DMS 273 (cell line): ENCODE data around the gene GSG1.

Experiments
- DNase-seq: peaks from one replicate; lab custom pipeline; 2025; ENCODE audit not compliant: unreplicated experiment; lab: John Stamatoyannopoulos, UW

The GSG1 gene

DNA sequence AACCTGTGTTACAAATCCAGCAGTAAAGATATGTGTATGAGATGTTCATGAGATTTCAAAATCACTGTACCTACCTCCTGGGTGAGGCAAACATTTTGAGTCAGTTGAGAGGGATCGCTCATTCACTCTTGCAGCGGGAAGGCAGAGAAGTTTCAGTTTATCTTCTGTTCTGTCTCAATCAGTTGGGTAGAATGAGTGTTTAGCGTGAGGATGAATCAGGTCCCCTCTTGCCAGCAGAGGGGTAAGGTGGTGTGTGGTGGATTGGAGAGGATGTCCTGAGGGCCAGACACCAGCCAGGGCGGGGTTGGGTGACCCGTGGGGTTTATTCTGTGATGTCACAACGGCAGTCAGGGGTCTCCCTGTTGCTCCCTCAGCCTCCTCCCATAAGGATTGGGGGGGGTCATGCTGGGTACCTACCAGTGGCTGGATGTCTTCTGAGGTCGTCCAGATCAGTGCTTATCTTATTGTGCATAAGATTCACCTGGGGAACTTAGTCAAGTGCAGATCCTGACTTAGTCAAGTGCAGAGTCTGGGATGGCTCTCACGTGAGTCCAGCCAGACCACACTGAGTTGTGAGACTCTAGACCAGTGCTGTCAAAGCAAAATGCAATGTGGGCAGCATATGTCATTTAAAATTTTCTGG is at the start of gene GSG1:
Gene GSG1, minus strand, starts transcription at position 277 of the 643 bp plus-strand sequence. Its CDS starts 155 bp downstream, at position 122.
- DNase-seq = no peak

DNA sequence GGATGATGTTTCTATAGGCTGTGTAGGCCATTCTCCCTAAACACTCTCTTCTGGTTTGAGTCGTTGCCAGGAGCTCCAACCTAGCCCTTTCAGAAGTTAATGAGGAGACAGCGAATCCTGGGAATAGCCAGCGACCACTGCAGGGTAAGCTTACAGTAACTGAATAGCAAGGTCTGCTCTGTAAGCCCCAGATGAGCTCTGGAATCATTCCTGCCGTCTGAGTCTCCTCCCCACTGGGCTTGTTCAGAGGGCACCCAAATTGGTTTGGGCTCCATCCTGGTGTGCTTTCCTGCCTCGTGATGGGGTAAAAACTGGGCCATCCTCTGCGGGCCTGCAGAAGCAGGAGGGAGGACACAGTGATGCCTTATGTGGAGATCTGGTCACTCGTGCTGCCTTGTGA is 49.7 kb upstream of the GSG1 start:
- DNase-seq = no peak

DNA sequence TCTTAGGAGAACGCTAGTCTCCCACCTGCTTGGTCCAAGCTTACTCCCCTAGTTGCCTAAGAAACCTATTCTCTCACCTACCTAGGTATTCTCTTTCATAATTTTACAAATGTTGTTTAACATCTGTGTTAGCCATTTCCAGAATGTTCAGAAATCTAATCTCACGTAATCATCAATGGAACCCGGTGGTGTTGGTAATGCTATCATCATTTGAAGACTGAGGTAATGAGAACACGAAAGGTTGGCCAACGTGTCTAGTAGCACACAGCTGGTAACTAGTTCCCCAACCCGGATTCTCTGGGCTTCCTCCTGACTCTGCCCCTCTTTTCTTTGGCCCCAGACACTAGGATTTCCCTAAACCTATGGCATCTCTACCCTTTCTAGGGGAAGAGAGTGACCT is 49.3 kb upstream of the GSG1 start:
- no peak for DNase-seq

DNA sequence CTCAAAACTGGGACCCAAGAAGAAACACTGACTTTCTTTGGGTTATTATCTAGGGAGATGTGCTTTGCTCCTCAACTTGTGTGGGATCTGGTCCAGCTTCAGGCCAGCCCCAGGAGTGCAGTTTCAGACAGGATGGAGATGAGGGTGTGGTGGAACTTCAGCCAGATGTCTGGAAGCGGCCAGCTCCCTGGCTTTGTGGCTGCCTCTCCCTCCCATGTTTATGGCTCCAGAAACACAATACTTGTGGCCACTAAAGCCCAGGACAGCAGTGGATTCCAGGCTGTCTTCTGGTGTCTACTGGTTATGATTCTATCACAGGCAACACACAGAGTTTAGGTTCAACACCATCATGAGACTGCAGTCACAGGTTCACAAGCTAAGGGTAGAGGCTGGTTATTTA is 48.8 kb upstream of the GSG1 start:
- DNase-seq = no peak

DNA sequence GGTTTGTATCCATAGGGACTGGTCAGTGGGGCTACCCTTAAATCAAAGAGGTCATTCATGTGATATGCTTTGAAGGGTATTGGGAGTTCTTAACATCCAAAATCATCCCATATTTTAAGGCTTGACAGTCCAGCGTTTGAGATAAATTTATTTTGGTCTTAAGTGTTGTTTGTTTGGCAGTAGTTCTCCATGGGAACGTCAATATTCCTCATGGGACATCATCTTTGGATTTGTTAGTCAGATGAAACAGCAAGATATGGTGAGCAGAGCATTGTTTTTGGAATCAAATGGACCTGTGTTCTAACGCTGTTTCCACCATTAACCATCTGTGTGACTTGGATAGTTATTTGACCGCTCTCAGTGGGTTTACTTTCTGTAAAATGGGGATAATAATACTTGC is 45.9 kb upstream of the GSG1 start:
- DNase-seq = no peak

DNA sequence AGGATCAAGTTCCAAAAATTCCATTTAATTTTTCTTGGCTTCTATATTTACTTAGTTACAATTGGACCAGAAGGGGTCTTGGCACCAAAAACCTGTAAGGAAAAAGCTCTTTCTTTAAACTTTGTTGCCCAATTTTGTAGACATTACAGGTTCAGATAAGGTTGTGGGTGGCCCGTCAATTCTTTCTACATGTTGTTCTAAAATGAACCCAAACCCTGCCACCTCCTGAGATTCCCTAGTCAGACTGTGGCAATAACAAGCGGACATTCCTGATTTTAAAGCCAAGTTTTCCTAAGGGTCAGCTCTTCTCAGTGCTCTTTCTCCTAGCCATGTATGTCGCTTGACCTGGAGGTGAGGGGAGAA is 45.0 kb upstream of the GSG1 start:
- no peak for DNase-seq

DNA sequence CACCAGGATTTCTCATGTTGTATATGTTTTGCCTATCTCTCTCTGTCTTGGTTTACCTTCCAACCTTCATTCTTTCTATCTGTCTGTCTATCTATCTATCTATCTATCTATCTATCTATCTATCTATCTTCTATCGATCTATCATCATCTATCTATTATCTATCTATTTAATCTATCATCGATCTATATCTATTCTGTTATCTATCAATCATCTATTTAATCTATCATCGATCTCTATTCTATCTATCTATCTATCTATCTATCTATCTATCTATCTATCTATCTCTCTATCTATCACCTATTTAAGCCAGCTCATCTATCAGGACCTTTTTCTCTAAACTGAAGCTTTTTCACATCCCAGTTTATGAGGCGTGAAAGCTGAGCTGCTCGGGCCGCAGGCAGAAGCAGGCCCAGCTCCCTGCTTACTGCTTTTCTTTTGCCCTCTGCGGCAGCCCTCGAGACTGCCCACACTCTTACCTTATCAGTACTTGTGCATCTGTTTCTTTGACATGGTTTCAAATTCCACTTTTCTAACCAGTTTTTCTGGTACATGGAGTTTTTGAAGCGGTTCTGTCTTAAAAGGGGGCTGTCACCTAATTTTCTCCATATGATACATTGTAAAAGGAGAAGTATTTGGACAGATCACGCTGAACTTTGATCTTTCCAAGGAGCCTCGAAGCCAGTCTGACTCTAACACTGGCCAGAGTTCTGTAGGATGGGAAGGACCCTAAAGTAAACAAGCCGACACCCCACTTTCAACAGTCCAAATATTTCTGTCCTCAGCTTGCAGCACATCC is 44.4 kb upstream of the GSG1 start:
- no peak for DNase-seq

DNA sequence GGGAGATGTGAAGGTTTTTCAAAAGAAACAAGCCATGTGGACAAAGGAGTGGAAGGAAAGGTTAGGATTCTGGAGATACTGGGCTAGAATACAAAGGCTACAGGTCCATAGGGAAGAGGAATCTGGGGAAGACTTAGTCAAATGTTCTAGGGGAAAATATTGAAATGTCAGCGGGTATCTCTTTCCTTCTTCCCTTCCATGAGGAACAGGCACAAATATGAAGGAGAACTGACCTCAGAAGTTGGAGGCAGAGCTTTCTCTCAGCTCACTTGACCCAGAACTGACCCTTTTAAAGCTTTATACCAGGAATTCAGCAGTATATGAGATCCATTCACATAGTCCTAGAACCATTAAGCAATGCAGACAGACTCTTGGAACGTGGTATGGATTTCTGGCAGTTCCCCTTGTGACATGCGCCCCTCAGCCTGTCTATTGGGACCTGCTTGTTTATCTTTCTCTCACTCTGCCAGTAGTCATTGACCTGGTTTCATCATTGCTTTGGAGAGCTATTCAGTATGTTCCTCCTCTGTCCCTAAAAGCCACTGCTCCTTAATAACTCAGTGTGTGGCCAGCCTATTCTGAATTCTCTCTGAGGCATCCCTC is 43.0 kb upstream of the GSG1 start:
- DNase-seq = no peak

DNA sequence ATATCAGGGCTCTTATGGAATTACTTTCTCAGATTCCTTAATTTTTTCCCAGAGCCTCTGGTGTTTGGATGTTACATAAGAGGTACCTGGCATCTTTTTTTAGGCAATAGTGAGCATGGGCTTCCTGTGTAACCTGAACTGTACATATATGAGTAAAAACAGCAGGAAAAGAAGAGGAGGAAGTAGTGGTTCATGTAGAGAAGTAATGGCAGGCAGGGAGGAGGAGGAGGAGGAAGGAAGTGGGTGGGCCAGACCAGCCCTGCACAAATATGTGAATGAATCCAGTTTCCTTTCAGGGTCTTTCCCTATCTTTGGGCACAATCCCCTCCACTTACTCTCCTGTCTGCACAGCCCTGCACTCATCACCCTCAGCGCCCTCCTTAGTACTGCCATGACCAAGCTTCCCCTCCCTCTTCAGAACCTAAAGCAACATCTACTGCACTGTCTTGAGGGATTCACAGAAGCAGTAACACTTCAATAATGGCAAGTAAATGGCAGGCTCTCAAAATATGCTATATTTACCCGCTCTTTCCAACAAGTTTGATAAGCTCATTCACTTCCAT is 40.9 kb upstream of the GSG1 start:
- no peak for DNase-seq

DNA sequence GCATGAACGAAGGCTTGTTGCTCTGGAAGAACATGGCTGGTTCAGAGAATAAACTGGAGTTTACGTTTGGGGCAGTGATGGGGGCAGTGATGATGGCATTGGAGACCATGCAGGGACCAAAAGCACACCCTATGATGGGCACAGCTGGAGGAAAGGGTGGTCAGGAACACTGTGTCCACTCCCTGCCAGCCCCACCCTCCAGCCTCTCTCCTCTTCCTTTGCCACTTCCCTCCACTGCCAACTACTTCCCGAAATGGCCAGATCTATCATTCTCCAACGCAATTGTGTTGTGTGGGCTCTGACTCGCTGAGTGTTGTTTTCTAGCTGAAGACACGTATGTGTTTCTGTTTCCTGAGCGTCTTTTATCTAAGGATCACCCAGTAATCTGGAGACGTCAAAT is 39.3 kb upstream of the GSG1 start:
- DNase-seq = no peak

DNA sequence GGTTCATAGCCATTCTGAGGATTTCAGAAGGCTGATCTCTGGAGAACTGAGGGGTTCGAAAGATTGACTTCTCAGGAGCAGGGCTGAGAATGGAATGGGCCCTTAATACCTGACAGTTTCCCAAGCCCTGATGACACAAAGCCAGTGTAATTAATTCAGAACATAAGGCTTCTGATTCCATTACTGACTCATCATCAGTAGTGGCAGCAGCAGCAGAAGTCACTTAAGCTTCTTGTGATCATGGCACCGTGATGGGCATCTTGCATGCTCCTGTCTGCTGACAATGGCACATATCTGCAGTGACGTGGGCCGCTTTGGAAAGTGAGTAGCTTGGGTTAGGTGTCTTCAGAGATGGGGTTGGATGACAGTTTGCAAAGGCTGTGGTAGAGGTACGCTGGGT is 38.2 kb upstream of the GSG1 start:
- no peak for DNase-seq

DNA sequence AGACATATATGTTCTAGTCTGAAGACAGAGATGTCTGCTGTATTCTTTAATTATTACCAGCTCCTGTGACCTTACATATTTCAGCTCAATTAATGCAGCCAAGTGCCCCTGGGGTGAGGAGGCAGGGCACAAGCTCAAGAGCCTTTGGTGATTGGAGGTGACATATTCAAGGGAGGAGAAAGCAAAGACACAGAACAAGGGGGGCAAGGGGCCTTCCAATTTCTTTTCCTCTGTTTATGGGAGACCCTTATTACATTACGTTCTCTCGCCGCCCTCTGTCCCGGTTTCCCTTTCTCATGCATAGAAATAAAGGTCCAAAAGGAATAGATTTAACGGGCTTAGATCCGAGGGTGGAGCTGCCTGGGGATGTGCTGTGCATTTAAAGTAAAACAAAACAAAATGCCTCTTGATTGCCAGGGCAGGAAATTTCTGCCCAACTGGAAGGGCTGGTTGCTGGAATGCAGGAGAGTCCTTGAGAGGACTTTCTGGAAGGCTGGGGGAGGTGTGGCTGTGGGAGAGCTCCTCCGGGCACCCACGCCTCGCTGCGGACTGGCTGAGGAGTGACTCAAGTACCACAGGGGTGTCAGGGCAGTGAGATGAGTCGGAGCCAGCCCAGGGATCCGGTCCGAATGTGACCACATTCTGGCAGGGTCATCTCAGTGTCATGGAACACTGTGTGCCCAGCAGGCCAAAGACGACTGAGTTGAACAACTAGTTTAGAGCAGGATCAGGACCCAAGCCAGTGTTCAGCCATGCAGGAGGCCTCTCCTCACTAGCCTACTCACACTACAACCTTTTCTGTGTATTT is 32.1 kb upstream of the GSG1 start:
- DNase-seq = no peak

DNA sequence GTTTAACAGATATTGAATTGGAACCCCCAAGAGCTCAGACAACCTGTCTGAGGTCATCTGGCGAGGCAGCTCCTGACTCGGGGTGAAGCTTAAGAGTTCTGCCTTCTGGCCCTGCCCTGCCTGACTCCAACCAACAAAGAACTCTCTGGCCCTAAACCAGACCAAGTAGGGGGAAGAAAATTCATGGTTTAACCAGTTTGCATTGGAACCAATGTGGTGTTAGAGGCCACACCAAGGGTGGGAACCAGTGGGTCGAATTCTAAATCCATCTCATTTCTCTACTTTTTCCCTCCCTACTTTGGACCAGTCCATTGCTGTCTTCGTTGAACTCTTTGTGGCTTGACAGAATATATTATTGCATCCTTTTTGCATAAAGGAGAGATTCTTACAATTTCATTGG is 30.4 kb upstream of the GSG1 start:
- no peak for DNase-seq

DNA sequence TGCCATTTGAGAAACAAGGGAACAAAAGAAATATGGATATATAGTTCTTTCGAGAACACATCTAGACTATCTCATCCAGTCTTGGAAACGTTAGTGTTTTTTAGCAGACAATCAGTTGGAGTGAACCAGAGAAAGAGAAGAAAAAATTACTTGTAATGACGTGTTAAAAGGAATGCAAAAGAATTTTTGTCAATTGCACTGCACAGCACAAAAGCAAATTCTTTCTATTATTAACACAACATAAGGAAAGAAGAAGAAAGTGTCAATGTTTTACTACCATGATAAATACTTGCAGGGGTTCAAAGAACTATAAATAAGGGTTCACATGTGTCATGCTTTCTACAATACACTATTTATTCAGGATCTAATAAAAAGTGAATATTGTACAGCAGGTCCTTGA is 27.5 kb upstream of the GSG1 start:
- DNase-seq = no peak

DNA sequence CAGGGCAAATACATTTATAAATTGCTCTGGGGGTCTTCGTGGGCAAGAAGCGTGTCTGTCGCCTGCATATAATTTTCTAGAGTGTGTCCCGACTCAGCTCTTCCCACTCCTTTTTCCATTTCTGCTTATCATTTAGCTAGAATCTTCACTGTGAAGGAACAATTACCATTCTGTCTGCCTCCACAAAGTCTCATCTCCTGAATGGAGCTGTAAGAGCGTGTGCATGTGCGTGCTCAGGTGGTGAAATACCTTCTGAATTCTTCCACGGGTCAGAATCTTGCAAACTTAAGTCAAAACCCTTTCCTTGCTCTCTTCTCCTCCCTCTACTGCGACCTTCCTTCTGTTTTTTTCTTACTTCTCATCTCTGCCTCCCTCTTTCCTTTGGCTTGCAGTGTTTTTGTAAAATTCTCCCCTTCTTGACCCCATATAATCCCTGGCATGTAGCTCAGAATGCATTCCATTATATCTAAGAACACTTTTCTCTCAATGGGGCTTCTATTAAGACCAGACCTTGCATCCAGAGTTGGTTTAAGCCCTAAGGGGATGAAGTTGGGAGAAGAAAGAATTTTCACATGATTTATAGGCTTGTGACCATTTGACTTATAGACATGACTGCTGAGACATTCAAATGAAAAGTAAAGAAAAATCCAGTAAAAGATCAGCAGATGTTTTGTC is 25.0 kb upstream of the GSG1 start:
- no peak for DNase-seq

DNA sequence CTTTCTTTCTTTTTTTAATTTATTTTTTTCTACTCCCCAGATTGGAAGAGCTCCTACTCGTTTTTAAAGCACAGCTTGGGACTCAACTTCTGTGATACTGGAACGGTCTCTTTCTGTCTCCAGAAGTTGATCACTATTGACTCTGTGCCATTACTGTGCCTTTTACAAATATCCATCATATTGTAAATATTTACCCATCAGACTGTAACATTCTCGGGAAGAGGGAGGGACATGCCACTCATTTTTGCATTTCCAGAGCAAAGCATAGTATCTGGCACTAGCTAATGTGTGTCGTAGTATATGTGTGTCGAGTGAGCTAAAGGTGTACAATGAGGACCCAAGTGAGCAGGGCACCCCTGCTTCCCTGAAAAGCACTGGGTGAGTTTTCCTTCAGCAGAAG is 24.0 kb upstream of the GSG1 start:
- no peak for DNase-seq

DNA sequence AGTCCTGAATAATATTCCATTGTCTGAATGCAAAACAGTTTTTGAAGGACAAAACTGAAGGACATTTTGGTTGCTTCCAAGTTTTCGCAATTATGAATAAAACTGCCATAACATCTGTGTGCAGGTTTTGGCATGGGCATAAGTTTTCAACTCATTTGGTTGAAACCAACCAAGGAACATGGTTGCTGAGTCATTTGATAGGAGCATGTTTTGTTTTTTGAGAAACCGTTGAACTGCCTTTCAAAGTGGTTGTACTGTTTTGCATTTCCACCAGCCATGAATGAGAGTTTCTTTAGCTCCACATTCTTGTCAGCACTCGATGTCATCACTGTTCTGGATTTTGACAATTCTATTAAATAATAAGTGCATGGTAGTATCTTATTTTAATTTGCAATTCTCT is 23.0 kb upstream of the GSG1 start:
- DNase-seq = no peak

DNA sequence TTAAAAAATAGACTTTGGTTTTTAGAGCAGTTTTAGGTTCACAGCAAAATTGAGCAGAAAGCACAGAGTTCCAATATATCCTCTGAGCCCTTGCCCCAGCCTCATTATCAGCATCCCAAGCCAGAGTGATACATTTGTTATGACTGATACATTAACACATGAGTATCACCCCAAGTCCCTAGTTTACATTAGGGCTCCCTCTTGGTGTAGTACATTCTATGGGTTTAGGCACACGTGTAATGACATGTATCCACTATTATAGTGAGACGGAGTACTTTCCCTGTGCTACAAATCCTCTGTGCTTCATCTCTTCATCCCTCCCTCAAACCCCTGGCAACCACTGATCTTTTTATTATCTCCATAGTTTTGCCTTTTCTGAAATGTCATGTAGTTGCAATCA is 22.5 kb upstream of the GSG1 start:
- DNase-seq = no peak

DNA sequence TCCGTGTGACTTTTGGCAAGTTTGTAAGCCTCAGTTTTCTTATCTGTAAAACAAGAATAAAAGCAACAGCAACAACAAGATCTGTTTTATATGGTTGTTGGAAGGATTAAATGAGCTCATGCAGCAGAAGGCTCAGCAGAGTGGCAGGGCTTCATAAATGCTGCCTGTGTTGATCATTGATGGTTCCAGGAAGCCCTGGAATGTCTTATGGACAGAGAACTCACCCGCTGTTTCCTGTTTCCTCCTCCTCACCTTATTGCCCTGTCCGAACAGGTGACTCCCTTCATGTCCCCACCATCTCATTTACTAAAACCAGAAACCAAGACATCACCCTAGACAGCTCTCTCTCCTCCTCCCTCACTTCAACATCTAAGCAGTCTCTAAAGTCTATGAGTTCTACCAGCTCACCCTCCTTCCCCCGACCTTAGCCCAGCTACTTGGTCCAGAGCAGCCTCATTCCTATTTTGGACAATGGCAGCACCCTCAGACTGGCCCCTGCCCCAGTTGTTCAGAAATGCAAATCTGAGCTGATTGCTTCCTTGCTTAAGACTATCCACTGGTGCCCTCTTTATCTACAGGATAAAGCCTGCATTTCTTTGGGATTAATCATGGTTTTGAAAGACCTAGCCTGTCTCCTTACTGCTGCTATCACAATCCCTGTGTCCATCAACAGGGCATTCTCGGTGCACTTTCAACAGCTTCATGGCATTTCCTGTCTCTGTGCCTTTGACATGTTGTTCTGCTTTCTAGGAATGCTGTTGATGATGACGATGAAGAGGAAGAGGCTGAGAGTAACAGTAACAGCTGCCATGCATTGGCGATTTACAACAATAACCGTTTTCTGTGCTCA is 21.4 kb upstream of the GSG1 start:
- DNase-seq = no peak

DNA sequence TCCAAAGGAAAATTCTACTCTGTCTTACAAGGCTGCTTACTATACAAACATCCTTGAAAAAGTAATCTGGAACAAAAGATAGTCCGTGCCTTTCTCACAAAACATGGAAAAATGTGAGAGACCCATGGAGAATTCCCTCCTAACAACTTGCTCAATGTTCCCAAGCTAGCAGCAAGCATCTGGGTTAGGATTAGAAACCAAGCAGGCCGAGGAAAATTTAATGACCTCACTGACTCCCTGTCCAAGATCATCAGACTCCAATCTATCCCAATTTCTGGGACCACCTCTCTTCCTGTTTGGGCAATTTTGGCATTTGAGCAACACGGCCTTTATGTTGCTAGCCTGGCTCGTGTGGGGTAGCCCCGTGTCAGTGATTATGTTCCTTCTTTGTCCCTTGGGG is 18.1 kb upstream of the GSG1 start:
- DNase-seq = no peak
